BJ (cell line): Measurements from ENCODE around the gene LRBA. TPM values are rescaled to one million over a fixed set of nuclear protein-coding genes. Genes with fewer than 3 reads are reported as not detected.

Experiments used
- CTCF ChIA-PET: fragments of 350-600 bp; formaldehyde crosslinking; extraction: SDS; loops from one replicate; lab custom pipeline; 2021; ENCODE audit warnings: antibody characterized with exemption, inconsistent platforms; lab: Yijun Ruan, JAX
- POLR2A ChIA-PET: fragments of 300-600 bp; sonication (Branson Sonifier 250); formaldehyde crosslinking; extraction: SDS; loops from one replicate; lab custom pipeline; 2021; ENCODE audit warnings: antibody characterized with exemption; lab: Charles Lee
- DNase-seq: peaks from one replicate; pipeline ENCODE4 v3.0.0-alpha.2; 2011; ENCODE audit warnings: low read depth
- H3K27me3 ChIP-seq: 2 replicates; pipeline ENCODE4 v1.6.0; 2011; ENCODE audit warnings: low read length; ENCODE audit not compliant: control insufficient read depth, insufficient read depth
- H3K36me3 ChIP-seq: 2 replicates; pipeline ENCODE4 v1.5.1; 2011; ENCODE audit warnings: low read length; ENCODE audit not compliant: control insufficient read depth, insufficient read depth
- H3K4me3 ChIP-seq: 2 replicates; pipeline ENCODE4 v1.5.1; 2011; ENCODE audit warnings: low read depth, mild to moderate bottlenecking, control low read depth, low read length
- CTCF ChIP-seq: IDR thresholded peaks from 2 replicates; pipeline ENCODE4 v1.5.1; 2011; ENCODE audit warnings: low read depth, mild to moderate bottlenecking, control low read depth, inconsistent platforms, low read length, moderate library complexity; ENCODE audit not compliant: insufficient read depth
- polyA plus RNA-seq: library from polyadenylated mRNA; depleted of rRNA; stranded (reverse); fragments of >200 nt; gene quantifications from 2 replicates; pipeline ENCODE4 v1.2.3, GENCODE V29; 2011

The LRBA gene
- polyA plus RNA-seq, 1 experiment = 8.2 TPM

- CTCF ChIA-PET = interaction anchor here (0.6 kb wide), 1 partner anchor 85 kb away, joined by 5 read pairs; no protein-coding TSS in a partner anchor
- Histone ChIP-seq H3K4me3 (no peak overlapping the region), H3K36me3 (no peaks in the 10 kb centered on the region), H3K27me3 (no peaks in the 10 kb centered on the region)
- POLR2A ChIA-PET = no interaction called here
- no peak for TF ChIP-seq CTCF
- no peak for DNase-seq
These were observed 414.2 kb downstream of the LRBA start for GRCh38 chr4:150600812-150601445.

GRCh38 chr4:150599547-150599946, 415.5 kb downstream of the LRBA start:
- Histone ChIP-seq H3K27me3 (no peaks in the 10 kb centered on the region), H3K36me3 (no peaks in the 10 kb centered on the region), H3K4me3 (no peak overlapping the region)
- no peak for DNase-seq
- ChIA-PET POLR2A (interaction anchor here (0.7 kb wide), 1 partner anchor 51 kb away, joined by 5 read pairs; no protein-coding TSS in a partner anchor), CTCF (interaction anchor here (0.8 kb wide), 1 partner anchor 301 kb away, joined by 3 read pairs; no protein-coding TSS in a partner anchor)
- no peak for TF ChIP-seq CTCF

- CTCF ChIA-PET = interaction anchor here (0.8 kb wide), 1 partner anchor 300 kb away, joined by 3 read pairs; no protein-coding TSS in a partner anchor
- POLR2A ChIA-PET = interaction anchor here (0.7 kb wide), 1 partner anchor 50 kb away, joined by 5 read pairs; no protein-coding TSS in a partner anchor
- H3K4me3 ChIP-seq = no peak overlapping the region
These were observed 416.2 kb downstream of the LRBA start for GRCh38 chr4:150598909-150599308.

GRCh38 chr4:150593996-150594395, 421.1 kb downstream of the LRBA start:
- CTCF ChIA-PET = interaction anchor here (0.8 to 1.6 kb wide), 4 partner anchors 10 to 296 kb away, joined by 3 read pairs; partner anchors contain the start of gene MAB21L2
- Histone ChIP-seq H3K4me3 (no peak overlapping the region), H3K36me3 (no peaks in the 10 kb centered on the region), H3K27me3 (no peaks in the 10 kb centered on the region)
- peak; percentile 44 for TF ChIP-seq CTCF
- POLR2A ChIA-PET = no interaction called here
- no peak for DNase-seq

More at GRCh38 chr4:150598909-150599308, 416.2 kb downstream of the LRBA start:
- no peak for TF ChIP-seq CTCF
- no peaks in the 10 kb centered on the region for H3K27me3 ChIP-seq
- no peaks in the 10 kb centered on the region for H3K36me3 ChIP-seq
- no peak for DNase-seq

GRCh38 chr4:150591904-150592303, 423.2 kb downstream of the LRBA start:
- no peaks in the 10 kb centered on the region for H3K36me3 ChIP-seq
- TF ChIP-seq CTCF = no peak
- no peaks in the 10 kb centered on the region for H3K27me3 ChIP-seq
- H3K4me3 ChIP-seq = no peak overlapping the region
- CTCF ChIA-PET = no interaction called here
- no peak for DNase-seq
- POLR2A ChIA-PET = no interaction called here
